GM12801 (cell line): ENCODE results near the gene FBXO11.

Experiments
- TF ChIP-seq, protein P1 (sequence below): IDR thresholded peaks from one replicate; pipeline ENCODE4 v1.5.1; 2011; ENCODE audit warnings: control low read depth; ENCODE audit not compliant: insufficient read length; ENCODE audit errors: extremely low read depth

Gene FBXO11

DNA sequence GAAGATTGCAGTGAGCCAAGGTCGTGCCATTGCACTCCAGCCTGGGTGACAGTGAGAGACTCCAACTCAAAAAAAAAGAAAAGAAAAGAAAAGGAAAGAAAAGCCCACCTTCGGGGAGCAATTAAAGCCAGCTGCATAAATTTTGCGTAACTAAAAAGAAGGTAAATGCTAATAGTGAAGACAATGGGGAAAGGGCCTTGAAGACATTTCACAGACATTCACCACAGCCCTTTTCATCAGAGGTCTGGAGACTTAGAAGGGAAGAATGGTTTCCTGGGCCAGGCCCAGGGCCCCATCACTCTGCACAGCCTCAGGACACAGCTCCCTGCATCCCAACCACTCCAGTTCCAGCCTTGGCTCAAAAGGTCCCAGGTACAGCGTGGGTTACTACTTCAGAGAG is 158.4 kb downstream of the FBXO11 start:
- TF ChIP-seq, protein P1, sequence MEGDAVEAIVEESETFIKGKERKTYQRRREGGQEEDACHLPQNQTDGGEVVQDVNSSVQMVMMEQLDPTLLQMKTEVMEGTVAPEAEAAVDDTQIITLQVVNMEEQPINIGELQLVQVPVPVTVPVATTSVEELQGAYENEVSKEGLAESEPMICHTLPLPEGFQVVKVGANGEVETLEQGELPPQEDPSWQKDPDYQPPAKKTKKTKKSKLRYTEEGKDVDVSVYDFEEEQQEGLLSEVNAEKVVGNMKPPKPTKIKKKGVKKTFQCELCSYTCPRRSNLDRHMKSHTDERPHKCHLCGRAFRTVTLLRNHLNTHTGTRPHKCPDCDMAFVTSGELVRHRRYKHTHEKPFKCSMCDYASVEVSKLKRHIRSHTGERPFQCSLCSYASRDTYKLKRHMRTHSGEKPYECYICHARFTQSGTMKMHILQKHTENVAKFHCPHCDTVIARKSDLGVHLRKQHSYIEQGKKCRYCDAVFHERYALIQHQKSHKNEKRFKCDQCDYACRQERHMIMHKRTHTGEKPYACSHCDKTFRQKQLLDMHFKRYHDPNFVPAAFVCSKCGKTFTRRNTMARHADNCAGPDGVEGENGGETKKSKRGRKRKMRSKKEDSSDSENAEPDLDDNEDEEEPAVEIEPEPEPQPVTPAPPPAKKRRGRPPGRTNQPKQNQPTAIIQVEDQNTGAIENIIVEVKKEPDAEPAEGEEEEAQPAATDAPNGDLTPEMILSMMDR = no peak

DNA sequence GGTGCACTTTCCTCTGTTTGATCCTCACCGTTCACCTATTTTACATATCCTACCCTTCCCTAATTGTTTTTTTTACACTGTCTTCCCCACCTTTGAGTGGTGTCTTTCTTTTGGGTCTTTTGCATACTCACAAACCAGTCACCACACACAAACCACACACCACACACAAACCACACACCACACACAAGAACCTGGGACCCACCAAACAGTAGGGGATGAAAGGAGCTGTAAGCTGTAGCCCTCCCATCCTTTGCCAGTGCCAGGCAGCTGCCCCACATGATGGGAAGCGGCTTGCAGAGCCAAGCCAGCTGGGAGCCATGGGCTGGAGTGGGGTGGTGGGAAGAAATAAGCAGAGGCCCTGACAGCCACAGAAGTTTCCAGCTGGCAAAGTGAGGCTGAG is 162.2 kb downstream of the FBXO11 start:
- TF ChIP-seq, protein P1 = no peak

DNA sequence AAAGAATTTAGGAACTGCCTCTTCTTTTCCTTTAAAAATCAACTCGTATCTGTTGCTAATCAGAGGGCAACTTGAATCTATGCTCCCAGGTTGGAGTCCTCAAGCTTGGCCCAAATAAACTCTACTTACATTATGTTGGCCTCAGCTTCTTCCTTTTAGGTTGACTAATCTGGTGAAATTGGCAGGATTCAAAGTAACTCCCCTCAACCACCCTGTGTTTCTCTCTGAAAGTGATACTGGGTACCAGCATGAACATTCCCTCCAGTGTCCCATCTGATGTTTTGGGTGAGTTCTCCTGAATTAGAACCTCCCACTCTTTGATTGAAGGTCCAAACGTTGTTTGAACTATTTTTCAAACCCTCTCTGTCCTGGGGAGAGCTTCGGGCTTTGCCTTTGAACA is 164.7 kb downstream of the FBXO11 start:
- TF ChIP-seq, protein P1 = no peak

DNA sequence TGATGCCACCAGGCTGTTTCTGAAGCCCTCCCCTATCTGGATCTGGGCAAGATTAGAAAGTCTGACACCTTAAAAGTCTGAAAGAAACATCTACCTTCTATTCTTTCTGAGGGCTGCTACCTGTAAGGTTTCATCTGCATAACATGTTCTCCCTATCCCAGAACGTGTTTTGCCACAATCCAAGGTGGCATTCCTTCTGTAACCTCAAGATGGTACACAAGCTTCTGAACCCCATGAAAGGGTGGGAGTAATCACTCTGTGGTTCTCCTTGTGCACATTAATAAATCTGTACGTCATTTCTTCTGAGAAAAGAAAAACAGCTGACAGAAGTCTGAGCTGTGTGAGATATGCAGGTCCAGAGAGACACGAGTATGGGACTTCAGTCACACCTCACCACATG is 165.2 kb downstream of the FBXO11 start:
- TF ChIP-seq, protein P1 = no peak
